HG02642 (cell line): ENCODE measurements around the gene PLEKHA1.

Experiments
- ATAC-seq: cut with Tn5 transposase; IDR thresholded peaks from one replicate; pipeline ENCODE4 v1.9.1; 2021; ENCODE audit warnings: mild to moderate bottlenecking; ENCODE audit not compliant: unreplicated experiment, poor library complexity

The PLEKHA1 gene

DNA sequence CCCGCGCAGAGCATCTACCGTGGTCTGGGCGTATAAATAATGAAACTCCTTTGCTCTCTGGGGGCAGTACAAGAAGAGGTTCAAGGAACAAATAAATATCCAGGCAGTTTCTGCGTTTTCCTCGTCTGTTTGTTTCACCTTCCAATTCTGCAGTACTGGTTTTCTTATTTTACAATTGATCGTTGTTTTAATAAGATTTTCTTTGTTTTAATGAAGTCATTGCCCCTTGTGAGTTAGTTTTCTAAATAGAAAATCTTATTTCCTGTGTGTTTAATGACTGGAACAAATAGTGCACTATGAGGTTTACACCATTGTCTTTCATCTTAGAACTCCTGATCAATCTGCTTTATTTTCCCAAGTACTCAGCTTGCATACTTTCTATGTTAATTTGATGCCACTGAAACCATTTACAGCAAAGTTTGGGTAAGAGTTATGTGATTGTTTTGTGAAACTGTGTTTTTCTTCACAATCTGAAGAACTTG lies 1.2 kb downstream of the PLEKHA1 start:
- ATAC-seq, result no peak

DNA sequence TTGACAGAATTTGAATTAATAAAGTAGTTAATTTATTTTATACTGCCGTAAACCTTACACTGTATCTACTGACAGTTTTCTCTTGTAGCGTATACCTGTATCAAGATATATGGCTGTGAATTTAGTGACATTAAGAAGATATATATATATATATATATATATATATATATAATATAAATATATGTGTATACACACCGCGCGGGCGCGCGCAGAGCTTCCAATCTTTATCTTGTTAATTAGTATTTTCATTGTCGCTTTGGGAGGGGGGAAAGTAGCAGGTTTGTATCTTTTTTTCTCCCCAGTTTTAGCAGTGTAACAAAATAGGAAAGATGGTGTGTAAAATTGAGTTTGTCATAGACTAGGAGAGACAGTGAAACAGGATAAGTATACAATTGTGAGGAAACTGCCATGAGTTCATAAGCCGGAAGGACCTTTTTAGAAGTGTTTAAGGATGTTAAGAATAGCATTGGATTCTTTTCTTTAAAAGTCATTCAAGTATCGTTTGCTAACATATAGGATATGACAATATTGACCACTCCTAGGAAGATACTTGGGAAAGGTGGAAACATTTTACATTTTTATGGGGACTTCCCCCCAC lies 2.0 kb downstream of the PLEKHA1 start:
- ATAC-seq, result no peak

DNA sequence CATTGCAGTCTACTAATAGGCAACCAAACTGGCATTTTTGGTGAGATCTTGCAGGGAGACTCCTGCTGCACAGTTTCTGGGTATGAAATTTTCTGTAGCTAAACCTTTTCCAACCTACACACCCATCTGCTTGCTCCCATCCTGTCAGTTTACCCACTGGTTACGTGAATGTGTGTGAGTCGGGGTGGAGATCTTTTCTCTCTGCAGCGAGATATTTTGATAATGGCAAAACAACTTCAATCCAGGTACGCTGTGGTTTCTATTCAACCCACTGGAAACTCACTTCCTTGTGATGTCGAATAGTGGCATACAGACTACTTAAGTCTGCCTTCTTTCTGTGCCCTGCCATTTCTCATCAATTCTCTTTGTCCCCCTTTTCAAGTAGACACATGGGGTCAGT lies 4.5 kb downstream of the PLEKHA1 start:
- ATAC-seq, result no peak

DNA sequence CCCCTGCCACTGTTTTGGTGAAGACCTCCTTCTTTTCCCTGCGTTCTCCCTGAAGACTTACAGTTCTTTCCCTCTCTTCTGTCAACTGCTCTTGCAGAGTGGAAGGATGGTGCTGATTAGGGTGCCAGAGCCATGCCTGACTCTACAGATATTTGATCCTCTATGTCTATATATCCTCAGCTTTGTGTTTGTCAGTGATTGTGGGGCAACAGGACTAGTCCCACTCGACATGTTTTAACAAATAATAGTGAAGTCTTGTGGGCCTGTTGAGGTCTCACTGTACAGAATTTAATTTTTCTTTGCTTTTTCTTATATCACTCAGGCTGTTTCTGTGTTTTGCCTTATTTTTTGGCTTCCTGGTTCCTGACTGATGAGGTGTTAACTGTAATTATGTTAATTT lies 5.0 kb downstream of the PLEKHA1 start:
- ATAC-seq, result no peak

DNA sequence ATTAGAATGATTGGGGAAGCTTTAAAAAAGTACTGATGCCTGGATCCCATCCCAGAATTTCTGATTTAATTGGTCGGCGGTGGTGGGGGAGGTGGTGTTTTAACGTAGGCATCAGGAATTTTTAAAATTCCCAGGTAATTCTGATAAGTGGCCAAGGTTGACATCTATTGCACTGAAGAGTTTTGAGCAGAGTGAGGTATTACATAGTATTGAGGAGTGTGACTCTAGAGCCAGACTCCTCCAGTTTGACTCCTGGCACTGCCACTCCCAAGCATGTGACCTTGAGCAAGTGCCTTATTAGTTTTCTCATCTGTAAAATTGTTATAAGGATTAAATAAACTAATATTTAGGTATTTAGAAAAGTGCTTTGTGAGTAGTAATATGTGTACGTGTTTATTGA lies 6.2 kb downstream of the PLEKHA1 start:
- ATAC-seq, result no peak

DNA sequence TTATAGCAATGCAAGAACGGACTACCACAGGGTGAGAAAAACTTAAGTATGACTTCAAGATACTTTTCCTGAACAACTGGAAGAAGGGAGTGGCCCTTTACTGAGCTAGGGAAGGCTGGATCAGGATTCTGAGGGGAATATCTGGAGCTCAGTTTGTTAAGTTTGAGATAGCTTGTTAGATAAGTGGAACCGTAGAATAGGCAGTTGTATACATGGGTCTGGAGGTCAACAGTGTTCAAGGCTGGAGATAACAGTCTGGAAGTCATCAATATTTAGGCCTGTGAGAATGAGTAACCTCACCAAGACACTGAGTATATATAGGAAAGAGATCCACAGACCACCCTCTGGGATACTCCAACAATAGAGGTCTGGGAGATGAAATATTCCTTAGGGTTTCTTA lies 7.2 kb downstream of the PLEKHA1 start:
- no peak for ATAC-seq

DNA sequence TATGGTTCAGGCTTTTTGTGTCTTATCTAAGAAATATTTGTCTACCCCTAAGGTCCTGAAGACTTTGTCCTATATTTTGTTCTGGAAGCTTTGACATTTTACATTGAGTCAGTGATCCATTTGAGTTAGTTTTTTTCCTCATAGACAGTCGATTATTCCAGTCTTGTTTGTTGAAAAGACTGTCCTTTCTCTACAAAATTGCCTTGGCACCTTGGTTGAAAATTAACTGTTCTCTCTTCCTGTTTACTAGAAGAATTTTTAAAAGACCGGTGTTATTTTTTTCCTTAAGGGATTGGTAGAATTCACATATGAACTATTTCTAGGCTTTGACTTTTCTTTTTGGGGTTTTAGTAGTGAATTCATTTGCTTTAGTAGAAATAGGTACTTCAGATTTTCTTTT lies 12.0 kb downstream of the PLEKHA1 start:
- ATAC-seq, result no peak

DNA sequence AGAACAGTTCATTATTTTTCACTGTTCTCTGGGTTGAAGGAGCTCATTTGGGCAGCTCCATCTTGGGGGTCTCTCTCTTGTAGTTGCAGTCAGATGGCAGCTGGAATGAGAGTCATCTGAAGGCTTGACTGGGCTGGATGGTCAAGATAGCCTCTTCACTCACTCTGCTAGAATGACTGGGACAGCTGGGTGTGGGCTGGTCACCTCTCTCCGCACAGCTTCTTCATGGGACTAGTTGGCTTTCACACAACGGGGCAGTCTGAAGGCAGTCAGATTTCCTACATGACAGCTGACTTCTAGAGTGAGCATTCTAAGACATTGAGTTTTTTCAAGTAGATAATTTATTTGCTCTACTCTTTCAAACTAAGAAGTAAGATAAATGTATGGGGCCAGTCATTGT lies 13.1 kb downstream of the PLEKHA1 start:
- no peak for ATAC-seq

DNA sequence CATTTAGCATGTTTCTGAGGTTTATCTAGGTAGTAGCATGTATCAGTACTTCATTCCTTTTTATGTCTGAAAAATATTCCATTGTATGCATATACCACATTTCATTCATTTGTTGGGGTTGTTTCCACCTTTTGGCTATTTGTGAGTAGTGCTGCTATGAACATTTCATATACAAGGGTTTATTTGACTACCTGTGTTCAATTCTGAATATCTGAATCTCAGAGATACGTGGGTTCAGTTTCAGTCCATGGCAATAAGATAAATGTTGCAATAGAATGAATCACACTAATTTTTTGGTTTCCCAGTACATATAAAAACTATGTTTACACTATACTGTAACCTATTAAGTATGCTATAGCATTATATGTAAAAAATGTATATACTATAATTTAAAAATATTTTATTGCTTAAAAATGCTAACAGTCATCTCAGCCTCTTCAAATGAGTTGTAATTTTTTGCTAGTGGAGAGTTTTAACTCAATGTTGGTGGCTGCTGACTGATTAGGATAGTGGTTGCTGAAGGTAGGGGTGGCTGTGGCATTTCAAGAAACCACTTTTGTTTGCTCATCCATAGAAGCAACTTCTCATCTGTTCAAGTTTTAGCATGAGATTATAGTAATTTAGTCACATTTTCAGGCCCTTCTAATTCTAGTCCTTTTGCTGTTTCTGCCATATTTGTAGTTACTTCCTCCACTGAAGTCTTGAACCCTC lies 13.9 kb downstream of the PLEKHA1 start:
- no peak for ATAC-seq

DNA sequence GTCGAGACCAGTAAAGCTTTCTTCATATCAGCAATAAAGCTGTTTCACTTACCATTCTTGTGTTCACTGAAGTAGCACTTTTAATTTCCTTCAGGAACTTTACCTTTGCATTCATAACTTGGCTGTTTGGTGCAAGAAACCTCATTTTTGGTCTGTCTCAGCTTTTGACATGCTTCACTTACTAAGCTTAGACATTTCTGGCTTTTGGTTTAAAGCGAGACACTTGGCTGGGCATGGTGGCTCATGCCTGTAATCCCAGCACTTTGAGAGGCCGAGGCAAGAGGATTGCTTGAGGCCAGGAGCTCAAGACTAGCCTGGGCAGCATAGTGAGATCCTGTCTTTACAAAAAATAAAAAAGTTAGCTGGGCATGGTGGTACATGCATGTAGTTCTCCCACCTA lies 15.8 kb downstream of the PLEKHA1 start:
- ATAC-seq, result no peak

DNA sequence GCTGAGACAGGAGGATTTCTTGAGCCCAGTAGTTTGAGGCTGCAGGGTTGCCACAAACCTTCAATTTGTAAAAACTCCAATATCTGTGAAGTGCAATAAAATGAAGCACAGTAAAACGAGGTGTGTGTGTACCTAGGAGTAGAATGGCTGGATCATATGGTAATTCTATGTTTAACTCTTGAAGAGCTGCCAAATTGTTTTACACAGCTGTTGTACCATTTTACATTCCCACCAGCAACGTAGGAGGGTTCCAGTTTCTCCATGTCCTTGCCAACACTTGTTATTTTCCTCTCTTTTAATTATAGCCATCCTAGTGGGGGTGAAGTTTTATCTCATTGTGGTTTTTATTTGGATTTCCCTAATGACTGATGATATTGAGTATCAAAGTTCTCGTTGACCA lies 16.2 kb downstream of the PLEKHA1 start:
- no peak for ATAC-seq

DNA sequence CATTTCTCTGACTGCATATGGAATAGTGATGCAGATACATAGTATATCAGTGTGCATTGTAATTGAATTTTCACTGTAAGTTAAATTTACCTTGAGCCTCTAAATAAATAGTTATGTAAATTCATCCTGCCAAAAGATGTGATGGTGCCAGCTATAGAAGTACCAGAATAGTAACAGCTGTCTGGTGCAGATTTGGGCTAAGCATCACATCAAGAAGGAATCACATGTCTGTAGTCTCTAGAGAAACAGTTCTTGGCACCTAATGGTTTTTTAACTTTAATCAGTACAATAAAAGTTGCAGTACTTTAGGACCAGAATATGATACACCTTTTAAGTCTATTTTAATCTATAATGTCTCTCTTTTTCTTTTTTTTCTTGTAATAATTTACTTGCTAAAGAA lies 17.4 kb downstream of the PLEKHA1 start:
- no peak for ATAC-seq

DNA sequence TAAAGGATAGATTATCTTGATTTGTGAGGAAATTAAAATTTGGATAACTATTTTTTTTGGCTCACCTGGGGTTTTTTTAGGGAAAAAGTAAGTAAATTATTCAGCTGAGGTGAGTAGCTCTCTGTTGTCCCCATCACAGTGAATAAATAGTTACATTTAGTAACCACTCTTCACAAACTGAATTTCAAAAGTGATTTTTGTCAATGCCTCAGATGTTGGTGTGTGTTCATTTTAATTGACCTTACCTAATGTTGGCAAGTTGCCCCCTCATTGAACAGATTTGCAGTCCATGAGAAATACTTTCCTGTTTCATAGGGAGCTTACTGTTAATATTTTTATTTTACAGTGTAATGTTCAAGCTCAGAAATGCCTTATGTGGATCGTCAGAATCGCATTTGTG lies 18.3 kb downstream of the PLEKHA1 start:
- ATAC-seq, result no peak

DNA sequence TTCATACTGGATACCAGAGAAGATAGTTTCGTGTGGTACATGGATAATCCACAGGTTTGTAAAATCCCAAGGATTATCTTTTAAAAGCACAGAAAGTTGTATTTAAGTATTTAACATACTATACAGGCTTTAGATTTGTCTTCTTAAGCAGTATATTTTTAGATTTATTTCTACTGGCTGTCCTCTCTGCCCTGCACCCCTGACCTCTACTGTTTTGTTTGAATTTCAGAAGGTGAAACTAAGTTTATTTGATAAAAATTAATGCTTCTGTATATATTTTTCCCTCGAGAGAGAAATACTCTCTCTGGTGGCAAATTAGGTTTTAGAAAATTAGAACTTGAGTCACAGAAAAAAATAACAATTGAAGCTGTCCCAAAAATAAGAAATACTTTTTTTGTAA lies 18.8 kb downstream of the PLEKHA1 start:
- no peak for ATAC-seq

DNA sequence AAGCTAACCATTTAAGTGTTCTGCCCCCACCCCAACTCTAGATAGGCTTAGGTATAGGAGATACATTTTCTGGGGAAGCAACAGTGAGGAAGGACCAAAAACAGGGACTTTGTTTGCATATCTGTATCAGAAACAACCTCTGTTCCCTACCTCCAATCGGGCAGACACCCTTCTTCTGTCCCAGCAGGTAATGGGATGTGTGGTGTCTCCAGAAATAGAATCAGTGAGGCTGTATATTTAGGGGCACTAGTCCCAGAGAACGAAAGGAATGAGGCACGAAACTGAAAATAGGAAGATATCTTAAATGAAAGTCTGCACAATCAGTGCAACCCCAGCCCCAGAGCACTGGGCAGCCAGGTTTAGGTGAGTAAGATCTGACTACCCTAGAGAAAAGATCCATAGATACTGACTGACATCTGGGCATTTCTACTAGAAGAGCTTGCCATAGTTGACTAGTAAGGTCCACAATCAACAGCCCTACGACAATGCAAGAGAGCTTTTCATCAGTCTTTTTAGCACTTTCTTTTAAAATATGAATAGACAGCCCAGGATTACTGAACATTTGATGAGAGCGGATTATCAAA lies 28.1 kb downstream of the PLEKHA1 start:
- ATAC-seq, result no peak

DNA sequence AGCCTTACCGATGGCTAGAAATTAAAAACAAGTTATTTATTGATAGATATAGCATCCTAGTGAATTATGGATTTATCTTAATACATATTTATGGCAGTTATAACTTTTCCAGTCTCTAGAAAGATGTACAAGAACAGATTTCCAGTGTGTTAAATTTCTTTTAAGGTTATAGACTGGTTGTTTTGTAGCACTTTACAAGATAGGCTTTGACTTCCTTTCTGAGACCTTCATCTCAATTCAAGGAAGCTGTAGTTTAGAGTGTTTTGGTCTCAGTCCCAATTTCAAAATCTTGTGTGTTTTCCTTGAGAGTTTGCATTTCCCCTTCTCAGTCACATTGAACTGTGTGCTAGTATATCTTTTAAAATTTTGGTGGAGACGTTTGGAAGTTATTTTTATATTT lies 30.1 kb downstream of the PLEKHA1 start:
- ATAC-seq, result no peak

DNA sequence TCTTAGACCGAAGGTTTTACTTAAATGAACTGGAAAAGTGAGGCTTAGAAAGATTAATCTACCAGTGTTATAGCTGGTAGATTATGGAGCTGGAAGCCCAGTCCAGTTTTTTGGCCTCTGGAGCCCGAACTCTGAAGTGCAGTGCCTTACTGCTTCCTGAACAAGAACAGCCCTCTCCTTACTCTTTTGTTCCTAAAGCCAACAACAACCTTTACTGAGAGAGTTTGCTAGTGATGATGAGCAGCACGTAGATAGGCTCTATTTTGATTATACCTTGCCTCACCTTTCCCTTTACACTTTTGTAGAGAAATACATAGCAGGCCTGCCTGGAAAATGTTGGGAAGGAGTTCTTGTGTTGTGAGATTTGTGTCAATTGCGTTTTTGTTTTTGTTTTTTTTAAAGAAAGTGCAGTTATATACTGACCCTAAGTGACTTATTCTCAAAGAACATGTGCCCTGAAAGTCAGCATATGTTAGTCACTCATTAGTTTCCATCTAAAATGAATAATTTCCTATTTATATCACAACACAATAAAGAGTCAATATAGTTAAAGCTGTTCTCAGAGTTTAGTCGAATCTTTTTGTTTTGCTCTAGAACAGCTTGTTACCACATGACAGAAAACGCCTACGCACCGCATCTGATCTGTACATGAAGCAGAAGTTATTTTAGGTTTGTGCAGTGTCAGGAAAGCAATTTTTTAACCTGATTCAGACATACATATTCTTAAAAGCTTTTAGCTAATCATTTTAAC lies 33.0 kb downstream of the PLEKHA1 start:
- no peak for ATAC-seq

DNA sequence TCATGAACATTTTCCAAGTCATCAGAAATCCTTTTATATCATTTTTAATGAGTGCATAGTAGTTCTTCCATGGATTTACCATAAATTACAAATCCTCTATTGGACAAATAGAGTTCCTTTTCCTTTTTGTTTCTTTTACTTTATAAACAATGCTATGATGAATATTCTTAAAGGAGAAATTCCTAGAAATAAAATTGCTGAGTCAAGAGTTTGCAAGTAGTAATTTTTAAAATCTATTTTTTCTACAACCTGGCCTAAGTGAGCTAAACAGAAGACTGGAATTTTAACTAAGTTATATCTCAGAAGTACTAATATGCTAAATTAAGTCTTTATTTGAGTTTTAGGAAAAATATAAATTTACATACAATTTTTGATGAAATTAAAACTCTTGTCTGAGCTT lies 38.8 kb downstream of the PLEKHA1 start:
- no peak for ATAC-seq

DNA sequence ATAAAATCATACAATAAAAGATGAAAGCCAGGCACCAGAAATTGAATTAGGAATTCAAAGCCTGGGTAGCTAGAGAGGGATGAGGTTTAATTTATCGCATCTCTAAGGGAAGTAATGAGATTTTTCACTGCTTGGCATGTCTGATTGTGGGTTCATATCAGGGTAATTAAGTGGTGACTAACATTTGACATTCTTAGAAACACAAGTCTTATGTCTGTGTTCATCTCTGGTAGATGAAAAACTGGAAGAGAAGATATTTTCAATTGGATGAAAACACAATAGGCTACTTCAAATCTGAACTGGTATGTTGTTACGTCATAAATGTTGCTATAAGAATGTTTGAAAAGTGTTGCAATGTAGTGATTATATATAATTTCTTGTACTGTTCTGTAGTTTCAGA lies 43.2 kb downstream of the PLEKHA1 start:
- ATAC-seq, result no peak

DNA sequence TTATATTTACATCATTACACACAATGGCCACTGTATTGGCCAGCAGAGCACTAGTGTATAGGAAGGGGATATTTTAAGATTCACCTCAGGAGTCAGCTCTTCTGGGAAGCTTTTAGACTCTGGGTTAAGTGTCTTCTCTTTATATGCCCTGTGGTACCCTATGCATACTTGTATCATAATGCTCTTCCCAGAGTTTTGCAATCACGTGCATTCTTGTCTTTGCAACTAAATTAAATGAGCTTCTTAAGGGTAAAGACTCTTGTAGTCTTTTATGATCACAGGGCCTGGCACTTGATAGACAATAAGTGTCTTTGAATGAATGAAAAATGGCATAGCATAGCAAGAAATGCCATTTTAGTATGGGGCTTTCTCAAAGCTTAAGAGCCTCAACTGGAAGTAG lies 44.5 kb downstream of the PLEKHA1 start:
- ATAC-seq, result no peak
